Activated CD4-positive, alpha-beta T cell treated with anti-CD3 and anti-CD28 coated beads for 36 hours (primary cell): ENCODE measurements around the gene UBE2E1. TPM values are rescaled to one million over a fixed set of nuclear protein-coding genes. Genes with fewer than 3 reads are reported as not detected.
"Not testable (repeated sequence)": the region's sequence is repeated elsewhere in the genome, so short reads cannot be mapped to it uniquely, and the experiment has no call there.

Experiments
- ATAC-seq: fragments of 200-7000 bp; cut with Tn5 transposase; one replicate; pipeline ENCODE4 v1.10.0; 2021; ENCODE audit warnings: mild to moderate bottlenecking, moderate library complexity
- CTCF ChIA-PET: fragments of 350-600 bp; sonication (Branson Sonifier 250); formaldehyde crosslinking; loops from one replicate; lab custom pipeline; 2021; ENCODE audit warnings: antibody characterized with exemption; lab: Charles Lee
- POLR2A ChIA-PET: fragments of 350-600 bp; sonication (Branson Sonifier 250); formaldehyde crosslinking; loops from one replicate; lab custom pipeline; 2021; ENCODE audit warnings: antibody characterized with exemption, inconsistent platforms; lab: Charles Lee
- DNase-seq: peaks from one replicate; pipeline ENCODE4 v3.0.0-alpha.2; 2020
- H3K27ac Mint-ChIP-seq: one replicate; pipeline ENCODE4 v1.8.0; 2021; ENCODE audit warnings: mixed read lengths
- H3K27me3 Mint-ChIP-seq: one replicate; pipeline ENCODE4 v1.8.0; 2021; ENCODE audit warnings: mixed read lengths
- H3K36me3 Mint-ChIP-seq: one replicate; pipeline ENCODE4 v1.8.0; 2021; ENCODE audit warnings: low read depth, mixed read lengths
- H3K4me1 Mint-ChIP-seq: one replicate; pipeline ENCODE4 v1.8.0; 2021; ENCODE audit warnings: mixed read lengths
- H3K4me3 Mint-ChIP-seq: one replicate; pipeline ENCODE4 v1.8.0; 2021; ENCODE audit warnings: mild to moderate bottlenecking, moderate library complexity, mixed read lengths
- H3K9me3 Mint-ChIP-seq: one replicate; pipeline ENCODE4 v1.8.0; 2021; ENCODE audit warnings: low read depth, mixed read lengths
- intact Hi-C, 2 experiments: fragments of 100-400 bp; cut with DNase I in 1 of 2; cut with micrococcal nuclease in 1 of 2; formaldehyde crosslinking; loops; one replicate each; pipeline versions ENCODE4 v1.14.2 to v1.15.1; 2022 to 2024; cut with DNase I, micrococcal nuclease
- total RNA-seq, 2 experiments: library from RNA; stranded (reverse); gene quantifications; one replicate each; pipeline ENCODE4 v1.2.3, GENCODE V29; 2021

Gene UBE2E1
- total RNA-seq, 2 experiments from 2014 or later, result 86.3 to 93.8 TPM

- H3K27ac Mint-ChIP-seq, result peak overlapping the region; percentile 99
- peak overlapping the region; percentile 99 for H3K4me3 Mint-ChIP-seq
- H3K9me3 Mint-ChIP-seq, H3K27me3 Mint-ChIP-seq, DNase-seq, ATAC-seq: not testable (repeated sequence)
- H3K4me1 Mint-ChIP-seq, result peaks cover 43% of the 10 kb centered on the region
- intact Hi-C loops, result loop anchor here (5.0 to 10.0 kb wide), 3 partner anchors 39 to 1746 kb away; partner anchors contain the start of gene TOP2B (in 1 of the 2)
- ChIA-PET POLR2A (interaction anchor here (1.7 to 2.9 kb wide), 2 partner anchors 28 to 108 kb away, joined by 7 to 25 read pairs; no protein-coding TSS in a partner anchor), CTCF (interaction anchor here (1.3 to 5.3 kb wide), 2 partner anchors 26 to 28 kb away, joined by 4 to 26 read pairs; no protein-coding TSS in a partner anchor)
- peaks cover 54% of the 10 kb centered on the region for H3K36me3 Mint-ChIP-seq
Measured at GRCh38 chr3:23918331-23918730, 112.6 kb downstream of the UBE2E1 start.

- H3K4me1 Mint-ChIP-seq, result peaks cover 38% of the 10 kb centered on the region
- ATAC-seq, result no peak
- no peaks in the 10 kb centered on the region for H3K9me3 Mint-ChIP-seq
- ChIA-PET CTCF (interaction anchor here (1.3 to 5.3 kb wide), 2 partner anchors 25 to 29 kb away, joined by 4 to 26 read pairs; no protein-coding TSS in a partner anchor), POLR2A (interaction anchor here (0.7 to 0.9 kb wide), 2 partner anchors 22 to 61 kb away, joined by 3 read pairs; no protein-coding TSS in a partner anchor)
- H3K4me3 Mint-ChIP-seq, result peak overlapping the region; percentile 99
- intact Hi-C loops, result loop anchor here (5.0 to 10.0 kb wide), 3 partner anchors 38 to 1745 kb away; partner anchors contain the start of gene TOP2B (in 1 of the 2)
- H3K36me3 Mint-ChIP-seq, result peaks cover 54% of the 10 kb centered on the region
- H3K27me3 Mint-ChIP-seq, result peaks cover 4% of the 10 kb centered on the region
- DNase-seq, result no peak
- peak overlapping the region; percentile 51 for H3K27ac Mint-ChIP-seq
Measured at GRCh38 chr3:23919628-23920027, 113.9 kb downstream of the UBE2E1 start.

- Mint-ChIP-seq H3K27ac (peak overlapping the region; percentile 27), H3K9me3 (no peaks in the 10 kb centered on the region), H3K36me3 (peaks cover 54% of the 10 kb centered on the region), H3K27me3 (peaks cover 4% of the 10 kb centered on the region), H3K4me1 (peaks cover 32% of the 10 kb centered on the region), H3K4me3 (peak overlapping the region; percentile 99)
- ChIA-PET CTCF (interaction anchor here (1.2 to 5.3 kb wide), 2 partner anchors 24 to 30 kb away, joined by 3 to 26 read pairs; no protein-coding TSS in a partner anchor), POLR2A (interaction anchor here (0.6 to 0.9 kb wide), 3 partner anchors 23 to 492 kb away, joined by 3 read pairs; no protein-coding TSS in a partner anchor)
- ATAC-seq (no peak), DNase-seq (no peak)
- intact Hi-C loops, result no loop called here
Measured at GRCh38 chr3:23920151-23920655, 114.4 kb downstream of the UBE2E1 start.

- no peaks in the 10 kb centered on the region for H3K27me3 Mint-ChIP-seq
- DNase-seq, result no peak
- peak overlapping the region; percentile 1 for H3K27ac Mint-ChIP-seq
- ChIA-PET POLR2A (interaction anchor here (0.9 kb wide), 1 partner anchor 111 kb away, joined by 4 read pairs; no protein-coding TSS in a partner anchor), CTCF (interaction anchor here (1.2 kb wide), 1 partner anchor 23 kb away, joined by 3 read pairs; no protein-coding TSS in a partner anchor)
- ATAC-seq, result no peak
- peaks cover 23% of the 10 kb centered on the region for H3K4me1 Mint-ChIP-seq
- intact Hi-C loops, result no loop called here
- peaks cover 50% of the 10 kb centered on the region for H3K36me3 Mint-ChIP-seq
- no peak overlapping the region for H3K4me3 Mint-ChIP-seq
- no peaks in the 10 kb centered on the region for H3K9me3 Mint-ChIP-seq
Measured at GRCh38 chr3:23921052-23921511, 115.3 kb downstream of the UBE2E1 start.

GRCh38 chr3:23923786-23924185 lies 118.0 kb downstream of the UBE2E1 start:
- Mint-ChIP-seq H3K4me1 (peaks cover 18% of the 10 kb centered on the region), H3K4me3 (no peak overlapping the region), H3K27me3 (no peaks in the 10 kb centered on the region), H3K36me3 (peaks cover 27% of the 10 kb centered on the region), H3K27ac (no peak overlapping the region), H3K9me3 (no peaks in the 10 kb centered on the region)
- DNase-seq, result no peak
- no peak for ATAC-seq
- POLR2A ChIA-PET, result interaction anchor here (0.6 kb wide), 1 partner anchor 12 kb away, joined by 3 read pairs; no protein-coding TSS in a partner anchor
- intact Hi-C loops, result no loop called here
- CTCF ChIA-PET, result interaction anchor here (0.8 kb wide), 1 partner anchor 17 kb away, joined by 3 read pairs; no protein-coding TSS in a partner anchor

GRCh38 chr3:23926246-23926645 lies 120.5 kb downstream of the UBE2E1 start:
- Mint-ChIP-seq H3K27me3 (no peaks in the 10 kb centered on the region), H3K27ac (no peak overlapping the region), H3K4me1 (peaks cover 2% of the 10 kb centered on the region), H3K36me3 (peaks cover 5% of the 10 kb centered on the region), H3K9me3 (no peaks in the 10 kb centered on the region), H3K4me3 (no peak overlapping the region)
- DNase-seq (no peak), ATAC-seq (no peak)
- CTCF ChIA-PET, result interaction anchor here (1.0 kb wide), 1 partner anchor 9 kb away, joined by 3 read pairs; no protein-coding TSS in a partner anchor
- POLR2A ChIA-PET, result interaction anchor here (1.1 kb wide), 1 partner anchor 9 kb away, joined by 3 read pairs; the partner anchor contains the start of genes NKIRAS1 and RPL15
- intact Hi-C loops, result no loop called here

- H3K27me3 Mint-ChIP-seq, result no peaks in the 10 kb centered on the region
- no peak overlapping the region for H3K27ac Mint-ChIP-seq
- no peaks in the 10 kb centered on the region for H3K9me3 Mint-ChIP-seq
- H3K36me3 Mint-ChIP-seq, result peaks cover 2% of the 10 kb centered on the region
- ChIA-PET CTCF (interaction anchor here (1.0 kb wide), 1 partner anchor 9 kb away, joined by 3 read pairs; no protein-coding TSS in a partner anchor), POLR2A (interaction anchor here (0.8 to 1.1 kb wide), 2 partner anchors 10 to 53 kb away, joined by 3 to 6 read pairs; partner anchors contain the start of genes NKIRAS1 and RPL15)
- DNase-seq (no peak), ATAC-seq (no peak)
- intact Hi-C loops, result no loop called here
- peaks cover 2% of the 10 kb centered on the region for H3K4me1 Mint-ChIP-seq
- no peak overlapping the region for H3K4me3 Mint-ChIP-seq
Measured at GRCh38 chr3:23926736-23927135, 121.0 kb downstream of the UBE2E1 start.

- ChIA-PET POLR2A (interaction anchor here (0.5 to 0.6 kb wide), 2 partner anchors 12 to 75 kb away, joined by 3 read pairs; partner anchors contain the start of genes NKIRAS1 and RPL15), CTCF (no interaction called here)
- intact Hi-C loops, result no loop called here
- no peak overlapping the region for H3K4me3 Mint-ChIP-seq
- H3K27me3 Mint-ChIP-seq, result no peaks in the 10 kb centered on the region
- no peak overlapping the region for H3K27ac Mint-ChIP-seq
- H3K36me3 Mint-ChIP-seq, result no peaks in the 10 kb centered on the region
- ATAC-seq, result no peak
- peaks cover 2% of the 10 kb centered on the region for H3K4me1 Mint-ChIP-seq
- H3K9me3 Mint-ChIP-seq, result no peaks in the 10 kb centered on the region
- no peak for DNase-seq
Measured at GRCh38 chr3:23928524-23928923, 122.8 kb downstream of the UBE2E1 start.

- no peak for DNase-seq
- Mint-ChIP-seq H3K4me1 (peaks cover 2% of the 10 kb centered on the region), H3K27me3 (no peaks in the 10 kb centered on the region), H3K36me3 (no peaks in the 10 kb centered on the region), H3K4me3 (no peak overlapping the region), H3K27ac (no peak overlapping the region), H3K9me3 (no peaks in the 10 kb centered on the region)
- ChIA-PET POLR2A (no interaction called here), CTCF (no interaction called here)
- intact Hi-C loops, result no loop called here
- ATAC-seq, result no peak
Measured at GRCh38 chr3:23931597-23931996, 125.8 kb downstream of the UBE2E1 start.

GRCh38 chr3:23932571-23932970 lies 126.8 kb downstream of the UBE2E1 start:
- CTCF ChIA-PET, result interaction anchor here (0.6 kb wide), 1 partner anchor 18 kb away, joined by 3 read pairs; no protein-coding TSS in a partner anchor
- intact Hi-C loops, result no loop called here
- Mint-ChIP-seq H3K4me3 (no peak overlapping the region), H3K27ac (no peak overlapping the region), H3K9me3 (no peaks in the 10 kb centered on the region), H3K4me1 (peaks cover 2% of the 10 kb centered on the region), H3K27me3 (no peaks in the 10 kb centered on the region), H3K36me3 (no peaks in the 10 kb centered on the region)
- POLR2A ChIA-PET, result no interaction called here
- no peak for ATAC-seq
- no peak for DNase-seq

GRCh38 chr3:23934253-23934652 lies 128.5 kb downstream of the UBE2E1 start:
- Mint-ChIP-seq H3K27ac (no peak overlapping the region), H3K4me3 (no peak overlapping the region), H3K4me1 (no peaks in the 10 kb centered on the region), H3K9me3 (no peaks in the 10 kb centered on the region), H3K27me3 (no peaks in the 10 kb centered on the region), H3K36me3 (no peaks in the 10 kb centered on the region)
- ATAC-seq (no peak), DNase-seq (no peak)
- ChIA-PET CTCF (interaction anchor here (0.7 kb wide), 1 partner anchor 1768 kb away, joined by 3 read pairs; no protein-coding TSS in a partner anchor), POLR2A (no interaction called here)
- intact Hi-C loops, result no loop called here
